Measurements from ENCODE around the gene NAE1.

Gene NAE1

DNA sequence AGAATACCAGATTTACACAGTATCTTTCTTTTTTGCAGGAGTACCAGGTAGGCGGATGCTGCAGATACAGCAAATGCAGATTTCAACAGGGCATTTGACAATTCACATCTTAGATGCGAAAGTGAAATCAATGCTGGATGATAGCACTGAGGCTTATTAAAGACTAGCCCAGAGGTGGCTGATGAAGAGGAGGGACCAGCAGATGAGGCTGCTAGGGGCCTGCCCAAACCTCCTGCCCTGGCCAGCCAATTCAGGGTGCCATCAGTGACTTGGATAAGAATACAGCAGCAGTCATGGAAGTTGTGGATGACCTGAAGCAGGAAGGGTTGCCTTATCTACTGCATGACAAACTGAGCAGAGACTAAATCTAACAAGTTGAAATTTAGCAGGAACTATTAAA is 77.8 kb downstream of the NAE1 start:
- TF ChIP-seq, protein P1, sequence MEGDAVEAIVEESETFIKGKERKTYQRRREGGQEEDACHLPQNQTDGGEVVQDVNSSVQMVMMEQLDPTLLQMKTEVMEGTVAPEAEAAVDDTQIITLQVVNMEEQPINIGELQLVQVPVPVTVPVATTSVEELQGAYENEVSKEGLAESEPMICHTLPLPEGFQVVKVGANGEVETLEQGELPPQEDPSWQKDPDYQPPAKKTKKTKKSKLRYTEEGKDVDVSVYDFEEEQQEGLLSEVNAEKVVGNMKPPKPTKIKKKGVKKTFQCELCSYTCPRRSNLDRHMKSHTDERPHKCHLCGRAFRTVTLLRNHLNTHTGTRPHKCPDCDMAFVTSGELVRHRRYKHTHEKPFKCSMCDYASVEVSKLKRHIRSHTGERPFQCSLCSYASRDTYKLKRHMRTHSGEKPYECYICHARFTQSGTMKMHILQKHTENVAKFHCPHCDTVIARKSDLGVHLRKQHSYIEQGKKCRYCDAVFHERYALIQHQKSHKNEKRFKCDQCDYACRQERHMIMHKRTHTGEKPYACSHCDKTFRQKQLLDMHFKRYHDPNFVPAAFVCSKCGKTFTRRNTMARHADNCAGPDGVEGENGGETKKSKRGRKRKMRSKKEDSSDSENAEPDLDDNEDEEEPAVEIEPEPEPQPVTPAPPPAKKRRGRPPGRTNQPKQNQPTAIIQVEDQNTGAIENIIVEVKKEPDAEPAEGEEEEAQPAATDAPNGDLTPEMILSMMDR (conservative IDR thresholded peaks at IDR 0.05; ENCODE audit: low read depth, low read length), result no peak
- H3K4me3 ChIP-seq (ENCODE audit: low read length), result no peak overlapping the region
- DNase-seq (ENCODE audit: low read depth), result no peak

Data from retinal pigment epithelial cell (primary cell).